Activated CD8-positive, alpha-beta memory T cell treated with anti-CD3 and anti-CD28 coated beads, Interleukin-2, amount 50 U/mL, for 24 hours (primary cell): ENCODE data around the gene CD200.

Experiments used
- DNase-seq: peaks from one replicate; pipeline ENCODE4 v3.0.0-alpha.2; 2020; ENCODE audit errors: extremely low read depth

The CD200 gene

GRCh38 chr3:112331851-112332250 is 1.1 kb upstream of the CD200 start:
- DNase-seq: no peak

- DNase-seq: no peak
Observed at GRCh38 chr3:112333381-112334317, 693 bp downstream of the CD200 start.

DNA sequence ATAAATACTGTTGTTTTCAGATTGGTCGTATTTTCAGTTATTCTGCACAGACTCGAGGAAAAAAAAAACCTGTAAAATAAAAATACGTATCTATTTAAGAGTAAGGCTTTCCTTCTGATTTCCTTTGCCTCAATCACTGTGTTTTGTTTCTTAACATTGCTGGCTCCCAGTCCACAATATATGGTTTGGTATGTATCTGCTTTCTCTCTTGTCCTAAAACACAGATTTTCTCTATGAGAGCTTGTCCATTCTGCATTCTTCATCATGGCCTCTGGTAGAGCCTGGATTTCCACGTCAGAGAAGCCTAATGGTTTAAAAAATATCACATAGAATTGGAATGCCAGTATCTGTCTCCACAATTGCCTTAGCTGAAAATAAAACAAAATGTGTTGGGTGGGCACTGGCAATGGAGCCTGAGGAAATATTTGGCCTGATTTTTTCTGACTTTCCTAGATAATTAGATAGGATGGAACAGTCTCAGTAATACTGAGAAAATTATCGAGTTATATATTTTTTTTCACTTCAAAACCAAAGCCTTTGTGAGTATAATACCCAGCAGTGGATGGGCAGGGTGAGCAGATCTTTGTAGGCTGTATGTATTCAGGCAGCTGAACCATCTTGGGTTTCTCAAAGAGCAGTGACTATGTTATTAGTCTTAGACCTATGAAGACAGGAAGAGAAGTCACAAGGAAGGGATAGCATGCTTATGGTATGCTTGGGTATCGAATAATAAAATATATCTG is 1.9 kb downstream of the CD200 start:
- no peak for DNase-seq

DNA sequence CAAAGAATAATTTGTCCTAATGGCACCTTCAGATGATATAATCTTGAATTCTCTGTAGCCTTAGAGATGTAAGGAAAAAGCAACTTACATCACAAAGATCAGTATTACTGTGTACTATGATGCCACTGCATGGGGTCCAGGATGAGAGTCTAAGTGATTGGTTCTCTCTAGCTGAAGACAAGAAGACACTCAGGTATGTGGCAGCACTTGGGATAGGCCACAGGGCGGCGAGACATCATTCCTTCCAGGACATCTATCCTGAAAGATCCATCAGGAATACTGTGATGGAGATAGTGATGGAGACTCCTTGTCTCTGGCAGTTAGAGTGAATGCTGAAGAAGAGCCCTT is 2.5 kb downstream of the CD200 start:
- DNase-seq: no peak

- DNase-seq: no peak
Observed at GRCh38 chr3:112338021-112338726, 5.2 kb downstream of the CD200 start.

GRCh38 chr3:112338727-112339056 is 5.7 kb downstream of the CD200 start:
- no peak for DNase-seq

DNA sequence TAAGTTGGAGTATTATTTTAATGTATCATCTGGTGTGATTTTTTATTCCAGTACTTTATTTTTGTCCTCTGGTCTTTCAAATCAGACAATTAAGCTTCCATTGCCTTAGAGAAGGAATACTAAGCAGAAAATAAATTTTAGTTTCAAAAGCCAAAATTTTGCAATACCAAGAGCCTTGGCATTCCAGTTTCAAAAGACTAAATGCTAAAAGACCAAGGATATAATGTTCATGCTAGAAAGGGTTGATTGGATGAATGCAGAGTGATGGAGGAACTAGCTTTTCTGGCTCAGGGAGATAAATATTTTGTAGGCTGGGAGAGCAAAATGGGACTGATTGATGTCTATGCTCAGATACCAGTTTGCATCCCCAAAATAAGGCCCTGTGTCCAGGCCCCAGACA is 6.2 kb downstream of the CD200 start:
- no peak for DNase-seq

- no peak for DNase-seq
Observed at GRCh38 chr3:112339609-112340008, 6.7 kb downstream of the CD200 start.

- no peak for DNase-seq
Observed at GRCh38 chr3:112341386-112341785, 8.4 kb downstream of the CD200 start.

- DNase-seq: no peak
Observed at GRCh38 chr3:112345681-112346080, 12.7 kb downstream of the CD200 start.

DNA sequence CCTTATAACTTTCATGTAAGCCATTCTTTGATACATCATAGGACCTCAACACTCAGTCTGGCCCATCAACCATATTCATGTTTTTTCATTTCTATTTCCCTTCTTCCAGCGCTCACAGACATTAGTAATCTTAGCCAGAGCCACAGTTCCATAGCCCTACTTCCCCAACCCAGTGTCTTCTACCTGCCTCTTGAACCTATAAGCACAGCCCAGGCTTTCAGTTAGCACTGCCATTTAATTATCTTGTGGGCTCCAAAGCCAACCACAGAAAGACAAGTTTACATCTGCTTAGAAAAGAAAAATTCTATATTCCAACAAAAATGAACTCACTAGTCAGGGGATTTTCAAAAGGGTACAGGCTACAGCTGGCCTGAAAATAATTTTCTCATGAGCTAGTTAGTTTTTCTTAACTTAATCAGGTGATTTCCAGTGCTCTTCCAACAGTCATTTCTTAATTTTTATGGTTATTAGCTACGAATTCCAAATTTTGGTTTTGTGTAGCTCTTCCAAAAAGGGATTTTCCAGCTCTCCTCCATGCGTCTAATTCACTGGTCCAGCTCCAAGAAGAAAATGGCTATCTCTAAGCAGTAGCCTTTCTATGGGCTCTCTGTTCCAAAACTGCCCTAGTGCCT is 13.7 kb downstream of the CD200 start:
- no peak for DNase-seq

DNA sequence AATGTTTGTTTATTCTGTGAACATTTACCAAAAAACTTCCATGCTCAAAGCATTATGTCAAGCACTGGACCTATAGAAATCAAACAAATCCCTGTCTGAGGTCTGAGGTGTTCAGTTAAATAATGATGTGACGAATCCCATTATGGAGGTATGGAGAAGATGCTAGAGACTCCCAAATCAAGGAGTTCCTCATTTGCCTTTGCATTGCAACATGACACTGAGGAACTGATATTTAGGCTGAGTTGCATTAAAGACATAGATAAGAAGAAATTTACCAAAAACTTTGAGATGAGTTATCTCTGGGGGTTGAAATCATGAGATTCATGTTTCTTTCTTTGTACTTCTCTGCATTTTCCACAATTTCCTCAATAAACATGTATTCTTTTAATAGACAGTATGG is 16.0 kb downstream of the CD200 start:
- DNase-seq: no peak

DNA sequence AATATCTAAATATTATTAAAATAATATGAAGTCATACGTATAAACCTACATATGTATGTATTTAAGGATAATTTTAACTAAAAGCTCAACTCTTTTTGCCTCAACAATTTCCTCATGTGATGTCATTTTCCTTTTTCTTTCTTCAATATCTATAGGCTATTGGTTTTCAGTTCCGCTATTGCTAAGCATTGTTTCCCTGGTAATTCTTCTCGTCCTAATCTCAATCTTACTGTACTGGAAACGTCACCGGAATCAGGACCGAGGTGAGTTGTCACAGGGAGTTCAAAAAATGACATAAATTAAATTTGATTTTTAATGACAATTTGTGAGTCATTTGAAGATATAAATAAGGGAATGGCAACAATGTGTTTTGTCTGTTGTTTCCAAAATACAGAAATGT is 16.6 kb downstream of the CD200 start:
- DNase-seq: no peak

DNA sequence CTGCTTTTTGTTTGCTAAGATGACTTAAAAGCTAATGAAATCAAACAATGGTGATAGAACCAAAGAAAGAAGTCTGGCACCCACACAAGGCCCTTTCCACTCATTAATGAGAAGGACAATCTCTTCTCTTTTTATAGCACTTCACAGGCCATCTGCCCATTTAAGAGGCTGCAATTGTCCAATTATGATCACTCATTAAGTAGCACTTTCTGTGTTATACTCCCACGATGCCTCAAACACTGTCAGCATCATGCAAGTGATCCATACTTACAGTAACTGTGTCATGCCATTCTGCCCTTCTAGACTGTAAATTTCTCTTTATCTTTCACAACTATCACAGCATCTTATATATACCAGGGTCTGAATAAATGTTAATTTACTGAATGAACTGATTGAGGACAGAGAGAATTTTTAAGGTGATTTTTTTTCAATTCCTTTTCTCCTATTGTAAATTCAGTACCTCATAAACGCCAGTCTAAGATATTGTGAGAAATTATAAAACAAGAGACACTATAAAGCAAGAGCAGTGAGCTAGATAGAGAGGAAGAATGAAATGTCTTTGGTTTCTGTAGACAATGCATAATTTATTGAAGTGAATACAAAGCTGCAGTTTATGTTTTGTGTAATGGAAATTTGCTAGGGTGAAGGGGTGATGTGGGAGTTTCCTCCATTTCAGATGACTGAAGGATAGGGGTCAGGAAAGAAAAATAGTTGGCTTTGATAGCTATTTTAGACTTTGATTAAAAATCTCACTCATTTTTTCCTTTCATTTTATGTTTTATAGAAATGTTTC is 17.3 kb downstream of the CD200 start:
- no peak for DNase-seq

DNA sequence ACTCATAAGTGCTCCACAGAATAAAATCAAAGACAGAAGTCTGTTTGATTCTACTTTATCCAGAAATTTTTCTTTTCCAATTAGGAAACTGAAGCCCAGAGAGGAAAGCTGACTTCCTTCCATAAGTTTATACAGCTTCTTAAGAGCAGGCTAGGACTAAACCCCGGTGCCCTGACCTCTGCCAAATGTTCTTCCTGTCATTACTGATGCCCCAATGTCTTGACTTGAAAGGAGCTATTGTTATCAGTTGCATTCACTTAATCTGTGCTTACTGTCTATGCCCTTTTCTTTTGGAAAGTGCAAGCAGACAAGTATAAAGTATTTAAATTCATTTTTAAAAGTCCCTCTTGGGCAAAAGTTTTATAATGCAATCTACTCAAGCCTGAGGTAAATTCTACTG is 18.1 kb downstream of the CD200 start:
- DNase-seq: no peak

GRCh38 chr3:112351823-112352222 is 18.9 kb downstream of the CD200 start:
- no peak for DNase-seq

DNA sequence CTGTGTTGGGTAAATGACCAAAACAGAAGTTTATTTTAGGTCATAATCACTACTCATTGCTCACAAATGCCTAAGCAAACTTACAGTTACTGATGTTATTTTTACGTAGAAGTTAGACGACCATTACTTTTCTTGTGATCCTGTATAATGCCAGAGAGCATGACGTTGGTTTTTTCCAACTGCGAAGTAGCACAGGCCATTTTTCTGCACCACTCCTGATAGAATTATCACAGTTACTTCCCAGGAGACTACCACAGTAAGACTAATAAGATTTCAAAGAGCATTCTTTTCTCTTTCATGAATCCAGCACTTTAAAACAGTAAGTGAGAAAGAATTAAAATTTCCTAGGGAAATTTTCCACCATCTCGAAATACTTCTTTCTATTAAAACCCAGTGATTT is 19.8 kb downstream of the CD200 start:
- no peak for DNase-seq

DNA sequence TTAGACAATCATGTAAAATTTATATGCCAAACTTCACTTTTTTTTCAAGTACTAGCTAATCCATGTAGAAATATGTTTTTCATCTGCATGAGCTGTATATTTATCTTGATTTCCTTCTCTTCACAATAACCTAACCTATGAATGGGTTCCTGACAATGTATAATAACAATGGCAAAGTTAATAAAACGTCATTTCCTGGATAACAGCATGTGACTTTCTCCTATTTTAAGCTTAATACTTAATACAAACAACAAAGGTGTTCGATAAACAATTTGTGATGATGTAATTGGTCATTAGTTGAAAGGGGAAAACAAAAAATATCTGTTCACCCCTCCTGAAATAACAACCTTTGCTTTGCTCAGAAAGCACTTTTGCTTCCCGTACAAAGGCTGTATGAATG is 20.4 kb downstream of the CD200 start:
- no peak for DNase-seq

DNA sequence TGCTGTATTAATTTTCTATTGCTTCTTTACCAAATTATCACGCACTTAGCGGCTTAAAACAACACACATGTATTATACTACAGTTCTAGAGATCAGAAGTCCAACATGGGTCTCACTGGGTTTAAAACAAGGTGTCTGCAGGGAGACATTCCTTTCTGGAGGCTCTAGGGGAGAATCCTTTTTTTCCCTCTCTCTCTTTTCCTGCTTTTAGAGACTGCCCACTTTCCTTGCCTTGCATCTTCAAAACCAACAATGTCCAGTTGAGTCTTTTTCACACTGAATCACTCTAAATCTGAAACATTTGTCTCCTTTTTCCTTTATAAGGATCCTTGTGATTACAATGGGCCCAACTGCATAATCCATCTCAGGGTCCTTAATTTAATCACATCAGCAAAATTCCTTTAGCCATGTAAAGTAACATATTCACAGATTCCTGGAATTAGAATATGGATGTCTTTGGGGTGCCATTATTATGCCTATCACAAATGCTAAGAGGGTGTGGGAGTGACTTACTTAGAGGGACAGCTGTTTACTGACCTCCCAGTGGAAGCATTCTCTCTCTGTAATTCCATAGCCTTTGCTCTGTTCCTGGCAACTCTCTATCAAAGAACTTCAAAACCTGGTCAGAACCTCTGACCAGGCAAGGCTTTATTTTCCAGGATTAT is 21.8 kb downstream of the CD200 start:
- DNase-seq: no peak

DNA sequence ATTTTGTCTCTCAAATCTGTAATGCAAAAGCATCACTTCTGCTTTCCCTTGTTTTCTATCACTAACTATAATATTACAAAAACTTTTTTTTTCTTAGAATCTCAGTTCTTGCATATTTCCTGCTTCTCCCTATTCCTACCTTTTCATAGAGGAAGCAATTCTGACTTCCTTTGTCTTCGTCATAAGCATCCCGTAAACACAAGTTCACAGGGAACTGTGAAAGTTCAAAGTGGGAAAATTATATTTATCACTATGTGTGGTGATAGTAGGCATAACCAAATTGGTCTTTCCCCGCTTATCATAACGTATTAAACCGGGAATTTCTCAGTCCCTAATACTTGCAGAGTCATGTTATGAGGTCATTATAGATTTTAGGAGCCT is 22.3 kb downstream of the CD200 start:
- no peak for DNase-seq
